Measurements from ENCODE around the gene ILKAP. TPM values are rescaled to one million over a fixed set of nuclear protein-coding genes. Genes with fewer than 3 reads are reported as not detected.

Gene ILKAP
- total RNA-seq, 2 experiments from 2014 or later = 42.1 to 43.3 TPM

GRCh38 chr2:238141541-238142318 lies 61.8 kb downstream of the ILKAP start:
- no peaks in the 10 kb centered on the region for H3K27me3 Mint-ChIP-seq
- no peak overlapping the region for H3K4me3 Mint-ChIP-seq
- no peak overlapping the region for H3K27ac Mint-ChIP-seq
- H3K4me1 Mint-ChIP-seq (ENCODE audit: low read depth) = peaks cover 11% of the 10 kb centered on the region
- ATAC-seq (no peak), DNase-seq (no peak)
- TF ChIP-seq CTCF (IDR thresholded peaks at IDR 0.05) = no peak
- H3K9me3 Mint-ChIP-seq = no peaks in the 10 kb centered on the region
- CTCF ChIA-PET = interaction anchor here (1.0 to 1.5 kb wide), 2 partner anchors 8 to 284 kb away, joined by 3 read pairs; no protein-coding TSS in a partner anchor
- POLR2A ChIA-PET = interaction anchor here (0.6 kb wide), 1 partner anchor 54 kb away, joined by 3 read pairs; no protein-coding TSS in a partner anchor
- intact Hi-C loops (cut with micrococcal nuclease) = no loop called here
- no peaks in the 10 kb centered on the region for H3K36me3 Mint-ChIP-seq (ENCODE audit: low read depth)

- Mint-ChIP-seq H3K27ac (no peak overlapping the region), H3K27me3 (no peaks in the 10 kb centered on the region), H3K9me3 (no peaks in the 10 kb centered on the region), H3K4me3 (no peak overlapping the region), H3K36me3 (ENCODE audit: low read depth) (no peaks in the 10 kb centered on the region), H3K4me1 (ENCODE audit: low read depth) (peaks cover 11% of the 10 kb centered on the region)
- DNase-seq = no peak
- ChIA-PET CTCF (interaction anchor here (1.0 to 1.5 kb wide), 5 partner anchors 8 to 283 kb away, joined by 3 to 4 read pairs (median 3); no protein-coding TSS in a partner anchor), POLR2A (interaction anchor here (0.6 kb wide), 1 partner anchor 55 kb away, joined by 3 read pairs; no protein-coding TSS in a partner anchor)
- intact Hi-C loops (cut with micrococcal nuclease) = no loop called here
- no peak for ATAC-seq
- no peak for TF ChIP-seq CTCF (IDR thresholded peaks at IDR 0.05)
Measured at GRCh38 chr2:238140721-238141540, 62.6 kb downstream of the ILKAP start.

- Mint-ChIP-seq H3K36me3 (ENCODE audit: low read depth) (no peaks in the 10 kb centered on the region), H3K4me1 (ENCODE audit: low read depth) (peaks cover 11% of the 10 kb centered on the region)
- CTCF ChIA-PET = interaction anchor here (1.0 to 1.7 kb wide), 6 partner anchors 13 to 213 kb away, joined by 3 to 6 read pairs (median 4); no protein-coding TSS in a partner anchor
Measured at GRCh38 chr2:238140040-238140439, 63.5 kb downstream of the ILKAP start.

GRCh38 chr2:238139196-238140039 lies 64.1 kb downstream of the ILKAP start:
- ChIA-PET CTCF (interaction anchor here (1.0 to 1.7 kb wide), 5 partner anchors 13 to 212 kb away, joined by 3 to 11 read pairs (median 4); no protein-coding TSS in a partner anchor), POLR2A (interaction anchor here (0.6 kb wide), 1 partner anchor 256 kb away, joined by 3 read pairs; no protein-coding TSS in a partner anchor)
- H3K4me3 Mint-ChIP-seq = no peak overlapping the region
- TF ChIP-seq CTCF (IDR thresholded peaks at IDR 0.05) = peak; percentile 71
- no peaks in the 10 kb centered on the region for H3K9me3 Mint-ChIP-seq
- intact Hi-C loops (cut with micrococcal nuclease) = no loop called here
- peak; percentile 57 for ATAC-seq
- peaks cover 11% of the 10 kb centered on the region for H3K4me1 Mint-ChIP-seq (ENCODE audit: low read depth)
- H3K27me3 Mint-ChIP-seq = no peaks in the 10 kb centered on the region
- H3K27ac Mint-ChIP-seq = no peak overlapping the region
- peak; percentile 39 for DNase-seq
- no peaks in the 10 kb centered on the region for H3K36me3 Mint-ChIP-seq (ENCODE audit: low read depth)

More at GRCh38 chr2:238140040-238140439, 63.5 kb downstream of the ILKAP start:
- no peaks in the 10 kb centered on the region for H3K9me3 Mint-ChIP-seq
- intact Hi-C loops (cut with micrococcal nuclease) = no loop called here
- ATAC-seq = no peak
- no peak overlapping the region for H3K4me3 Mint-ChIP-seq
- no peak for TF ChIP-seq CTCF (IDR thresholded peaks at IDR 0.05)
- POLR2A ChIA-PET = no interaction called here
- H3K27me3 Mint-ChIP-seq = no peaks in the 10 kb centered on the region
- no peak overlapping the region for H3K27ac Mint-ChIP-seq
- DNase-seq = no peak

Data from activated CD8-positive, alpha-beta T cell treated with anti-CD3 and anti-CD28 coated beads for 36 hours (primary cell).